Activated CD8-positive, alpha-beta memory T cell treated with anti-CD3 and anti-CD28 coated beads, Interleukin-2, amount 50 U/mL, for 1 hour (primary cell): Measurements from ENCODE around the gene RAB11A.
"Not testable (repeated sequence)": the region's sequence is repeated elsewhere in the genome, so short reads cannot be mapped to it uniquely, and the experiment has no call there.

ENCODE experiments used
- DNase-seq: peaks from one replicate; pipeline ENCODE4 v3.0.0-alpha.2; 2020; ENCODE audit errors: extremely low read depth

Gene RAB11A

DNA sequence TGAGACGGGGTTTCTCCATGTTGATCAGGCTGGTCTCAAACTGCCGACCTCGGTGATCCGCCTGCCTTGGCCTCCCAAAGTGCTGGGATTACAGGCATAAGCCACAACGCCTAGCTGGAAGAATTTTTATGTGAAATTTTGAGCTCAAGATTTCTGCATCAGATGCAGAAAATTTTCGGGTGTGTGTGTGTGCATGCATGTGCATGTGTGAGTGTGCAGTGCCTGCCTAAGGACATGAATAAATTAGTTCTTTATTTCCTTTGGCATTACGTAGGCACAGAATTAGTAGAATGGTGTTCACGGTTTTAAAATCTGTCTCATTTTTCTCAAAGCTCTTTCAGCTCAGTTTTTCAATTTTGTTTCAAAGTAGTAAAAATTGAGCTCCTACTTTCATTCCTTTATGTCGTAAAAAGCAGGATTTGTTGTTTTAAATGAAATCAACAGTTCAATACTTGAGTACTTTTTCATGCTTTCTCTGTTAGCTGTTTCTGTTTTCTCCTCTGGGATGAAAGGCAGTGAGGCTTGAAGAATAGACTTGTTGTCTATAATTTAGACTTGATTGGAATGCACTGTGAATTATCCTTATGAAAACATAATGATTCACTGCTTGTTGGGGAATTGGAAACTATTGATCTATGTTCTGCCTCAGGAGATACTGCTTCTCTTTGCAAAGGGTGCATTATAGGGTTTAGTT, 23.3 kb upstream of the RAB11A start:
- no peak for DNase-seq

DNA sequence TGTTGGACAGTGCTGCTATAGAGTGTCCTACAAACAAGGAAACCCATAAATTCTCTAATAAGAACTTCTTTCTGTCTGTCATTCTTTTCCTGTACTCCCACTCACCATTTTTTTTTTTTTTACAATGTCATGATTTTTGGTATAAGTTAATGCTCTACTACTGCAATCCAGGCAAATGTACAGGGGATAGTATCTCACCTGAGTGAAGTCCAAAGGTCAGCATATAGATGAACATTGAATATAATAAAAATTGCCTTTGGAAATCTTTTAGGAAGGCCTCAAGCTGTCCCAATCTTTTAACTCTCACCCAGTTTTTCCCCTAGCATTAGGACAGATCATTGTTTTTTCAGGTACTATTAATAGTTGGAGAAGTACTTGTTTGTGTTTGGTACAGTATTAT, 21.3 kb upstream of the RAB11A start:
- DNase-seq: no peak

DNA sequence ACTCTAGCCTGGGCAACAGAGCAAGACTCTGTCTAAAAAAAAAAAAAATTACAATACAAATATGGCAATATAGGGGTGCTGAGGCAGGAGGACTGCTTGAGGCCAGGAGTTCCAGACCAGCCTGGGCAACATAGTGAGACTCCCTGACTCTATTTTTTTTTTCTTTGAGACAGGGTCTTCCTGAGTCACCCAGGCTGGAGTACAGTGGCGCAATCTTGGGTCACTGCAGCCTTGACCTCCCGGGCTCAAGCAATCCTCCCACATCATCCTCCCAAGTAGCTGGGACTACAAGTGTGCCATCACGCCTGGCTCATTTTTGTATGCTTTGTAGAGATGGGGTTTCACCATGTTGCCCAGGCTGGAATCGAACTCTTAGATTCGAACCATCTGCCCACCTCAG, 17.3 kb upstream of the RAB11A start:
- no peak for DNase-seq

DNA sequence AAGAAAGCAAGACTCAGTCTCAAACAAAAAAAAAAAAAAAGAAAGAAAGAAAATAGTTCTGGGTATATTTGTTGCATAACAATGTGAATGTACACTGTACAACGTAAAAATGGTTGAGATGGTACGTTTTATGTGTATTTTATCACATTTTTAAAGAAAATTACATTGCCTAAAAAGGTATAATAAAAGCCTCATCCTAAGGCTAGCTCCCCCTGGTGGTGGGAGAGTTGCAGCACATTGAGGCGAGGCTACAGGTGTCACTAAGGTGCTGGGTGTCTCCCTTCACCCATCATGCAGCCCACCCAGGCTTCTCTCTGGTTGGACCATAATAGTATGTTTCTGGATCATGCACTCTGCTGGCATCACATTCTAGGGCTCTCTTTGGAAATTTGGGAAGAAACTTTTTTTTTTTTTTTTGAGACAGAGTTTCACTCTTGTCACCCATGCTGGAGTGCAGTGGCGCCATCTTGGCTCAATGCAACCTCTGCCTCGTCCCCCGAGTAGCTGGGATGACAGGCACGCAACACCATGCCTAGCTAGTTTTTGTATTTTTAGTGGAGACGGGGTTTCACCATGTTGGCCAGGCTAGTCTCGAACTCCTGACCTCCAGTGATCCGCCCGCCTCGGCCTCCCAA, 12.4 kb upstream of the RAB11A start:
- peak; percentile 59 for DNase-seq

DNA sequence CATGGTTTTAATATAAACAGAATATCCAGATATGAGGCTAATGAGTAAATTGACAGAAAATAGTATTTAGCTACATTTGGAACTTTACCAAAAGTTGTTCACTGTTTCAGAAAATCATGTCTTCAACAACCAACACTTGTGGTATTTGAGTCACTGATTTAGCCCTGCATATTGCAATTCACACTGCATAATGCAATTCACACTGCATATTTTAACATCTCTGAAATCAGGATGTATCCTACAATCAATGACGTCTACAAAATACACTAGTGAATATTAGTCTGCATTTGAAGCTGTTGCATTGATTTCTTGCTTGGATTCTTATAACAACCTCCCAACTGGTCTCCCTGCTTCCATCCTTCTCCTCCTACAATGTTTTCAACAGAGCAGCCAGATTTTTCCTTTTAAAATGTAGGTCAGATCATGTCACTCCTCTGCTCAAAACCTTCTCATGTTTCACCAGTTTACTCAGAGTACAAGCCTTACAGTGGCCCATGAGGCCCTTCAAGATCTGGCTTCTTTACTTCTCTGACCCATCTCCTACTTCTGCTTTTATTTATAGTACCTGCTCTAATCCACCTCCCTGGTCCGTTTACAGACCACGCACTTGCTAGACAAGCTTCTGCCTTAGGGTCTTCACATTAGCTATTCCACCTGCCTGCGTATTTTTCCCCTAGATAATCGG, 11.4 kb upstream of the RAB11A start:
- no peak for DNase-seq

DNA sequence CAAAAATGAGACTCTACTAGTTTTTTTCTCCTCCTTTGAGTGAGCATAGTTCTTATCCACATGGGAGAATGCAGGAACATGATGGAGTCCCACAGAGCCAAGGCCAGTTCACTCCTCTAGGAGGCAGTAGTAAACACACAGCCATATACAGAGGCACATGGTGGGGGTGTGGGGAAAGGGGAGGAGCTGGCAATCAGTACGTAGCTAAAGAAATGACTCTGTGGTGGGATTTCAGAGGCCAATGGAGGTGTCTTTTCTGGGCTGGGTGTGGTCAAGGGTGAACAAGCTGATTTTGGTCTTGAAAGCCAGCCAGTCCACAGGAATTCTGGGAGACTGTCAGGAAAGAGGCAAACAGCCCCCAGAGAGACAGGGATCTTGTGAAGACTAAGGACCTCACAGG, 6.6 kb upstream of the RAB11A start:
- no peak for DNase-seq

DNA sequence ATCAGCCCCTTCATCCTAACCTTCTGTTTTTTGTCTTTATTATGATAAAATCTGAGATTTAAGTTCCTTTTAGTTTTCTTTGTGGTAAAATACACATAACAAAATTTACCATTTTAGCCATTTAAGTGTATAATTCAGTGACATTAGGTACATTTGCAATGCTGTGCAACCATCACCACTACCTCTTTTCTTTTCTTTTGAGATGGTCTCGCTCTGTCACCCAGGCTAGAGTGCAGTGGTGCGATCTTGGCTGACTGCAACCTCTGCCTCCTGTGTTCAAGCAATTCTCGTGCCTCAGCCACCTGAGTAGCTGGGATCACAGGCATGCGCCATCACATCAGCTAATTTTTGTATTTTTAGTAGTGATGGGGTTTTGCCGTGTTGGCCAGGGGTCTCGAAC, 6.2 kb upstream of the RAB11A start:
- DNase-seq: no peak

DNA sequence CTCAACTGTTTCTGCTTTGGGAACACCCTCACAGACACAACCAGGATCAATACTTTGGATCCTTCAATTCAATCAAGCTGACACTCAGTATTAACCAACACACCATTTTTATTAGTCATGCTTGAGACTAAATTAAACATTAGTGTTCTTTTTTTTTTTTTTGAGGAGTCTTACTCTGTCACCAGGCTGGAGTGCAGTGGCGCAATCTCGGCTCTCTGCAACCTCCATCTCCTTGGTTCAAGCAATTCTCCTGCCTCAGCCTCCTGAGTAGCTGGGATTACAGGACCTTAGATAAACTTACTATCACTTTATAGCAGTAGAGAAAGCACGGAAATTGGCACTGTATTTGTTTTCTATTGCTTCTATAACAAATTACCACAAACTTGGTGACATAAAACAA, 2.0 kb upstream of the RAB11A start:
- no peak for DNase-seq

DNA sequence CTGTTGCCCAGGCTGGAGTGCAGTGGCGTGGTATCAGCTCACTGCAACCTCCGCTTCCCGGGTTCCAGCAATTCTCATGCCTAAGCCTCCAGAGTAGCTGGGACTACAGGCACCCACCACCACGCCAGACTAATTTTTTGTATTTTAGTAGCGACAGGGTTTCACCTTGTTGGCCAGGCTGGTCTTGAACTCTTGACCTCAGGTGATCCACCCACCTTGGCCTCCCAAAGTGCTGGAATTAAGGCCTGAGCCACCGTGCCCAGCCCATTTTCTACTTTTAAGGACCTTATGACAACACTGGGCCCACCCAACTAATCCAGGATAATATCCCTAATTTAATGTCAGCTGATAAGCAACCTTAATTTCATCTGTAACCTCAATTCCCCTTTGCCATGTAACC, 1.4 kb upstream of the RAB11A start:
- DNase-seq: not testable (repeated sequence)

DNA sequence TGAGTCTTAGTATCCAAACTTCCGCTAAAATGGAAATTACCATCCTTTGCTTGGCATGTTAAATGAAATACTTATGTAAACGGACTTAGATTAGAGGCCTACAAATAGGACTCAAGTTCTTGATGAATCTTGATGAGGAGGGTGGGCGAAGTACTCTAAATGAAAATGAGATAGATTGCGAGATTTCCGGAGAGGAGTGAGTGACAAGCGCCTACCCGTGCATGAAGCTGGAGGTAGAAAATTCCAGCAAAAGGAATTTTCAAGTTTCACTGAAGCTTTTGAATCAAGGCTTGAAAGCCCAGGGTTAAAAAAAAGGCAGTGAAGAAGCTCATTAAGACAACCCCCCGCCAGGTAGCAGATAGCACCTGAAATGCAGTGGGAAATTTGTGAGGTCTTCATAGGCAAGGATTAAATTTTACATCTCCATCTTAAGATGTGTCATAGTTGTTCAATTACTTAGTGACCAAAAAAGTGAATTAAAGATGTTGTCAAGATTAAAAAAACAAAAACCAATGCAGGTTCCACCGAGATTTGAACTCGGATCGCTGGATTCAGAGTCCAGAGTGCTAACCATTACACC, 655 bp upstream of the RAB11A start:
- DNase-seq: no peak

DNA sequence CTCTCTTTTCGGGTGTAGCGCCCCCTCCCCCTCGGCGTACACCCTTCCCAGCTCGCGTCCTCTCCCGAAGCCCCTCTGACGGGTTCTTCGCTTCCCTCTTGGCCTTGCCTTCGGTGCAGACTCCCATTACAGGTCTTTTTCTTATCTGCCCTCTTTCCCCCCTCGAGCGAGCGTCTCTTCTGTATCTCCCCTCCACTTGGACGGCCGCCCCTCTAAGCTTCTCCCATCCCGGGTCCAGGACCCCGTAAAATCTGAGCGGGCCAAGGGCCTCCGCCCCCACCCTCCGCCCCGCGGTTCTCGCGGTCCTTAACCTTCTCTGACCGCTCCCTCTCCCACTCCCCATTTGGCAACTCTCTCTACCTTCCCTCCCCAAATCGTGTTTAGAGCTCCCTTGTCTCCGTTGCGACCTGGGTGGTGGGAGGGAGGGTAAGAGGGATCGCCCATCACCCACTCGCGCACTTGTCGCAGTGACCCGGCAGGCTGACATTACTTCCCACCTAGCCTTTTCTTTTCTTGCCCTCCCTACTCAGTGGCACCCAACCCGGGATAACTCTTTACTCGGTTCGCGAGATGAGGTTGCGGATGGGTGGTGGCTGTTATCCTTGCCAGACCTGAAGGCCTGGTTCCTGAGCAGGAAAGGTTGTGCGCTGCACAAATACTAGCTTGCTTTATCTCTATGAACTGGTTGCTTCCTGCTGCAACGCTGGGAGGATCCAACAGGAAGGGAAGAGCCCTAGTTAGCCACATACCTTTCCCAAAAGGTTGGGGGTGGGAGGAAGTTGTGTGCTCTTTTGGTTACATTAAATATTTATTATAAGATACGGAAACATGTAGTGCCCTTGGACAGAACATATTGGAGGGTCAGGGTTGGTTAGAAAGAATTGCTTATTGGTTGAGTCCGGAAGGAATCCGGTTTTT, 922 bp downstream of the RAB11A start:
- DNase-seq: no peak

DNA sequence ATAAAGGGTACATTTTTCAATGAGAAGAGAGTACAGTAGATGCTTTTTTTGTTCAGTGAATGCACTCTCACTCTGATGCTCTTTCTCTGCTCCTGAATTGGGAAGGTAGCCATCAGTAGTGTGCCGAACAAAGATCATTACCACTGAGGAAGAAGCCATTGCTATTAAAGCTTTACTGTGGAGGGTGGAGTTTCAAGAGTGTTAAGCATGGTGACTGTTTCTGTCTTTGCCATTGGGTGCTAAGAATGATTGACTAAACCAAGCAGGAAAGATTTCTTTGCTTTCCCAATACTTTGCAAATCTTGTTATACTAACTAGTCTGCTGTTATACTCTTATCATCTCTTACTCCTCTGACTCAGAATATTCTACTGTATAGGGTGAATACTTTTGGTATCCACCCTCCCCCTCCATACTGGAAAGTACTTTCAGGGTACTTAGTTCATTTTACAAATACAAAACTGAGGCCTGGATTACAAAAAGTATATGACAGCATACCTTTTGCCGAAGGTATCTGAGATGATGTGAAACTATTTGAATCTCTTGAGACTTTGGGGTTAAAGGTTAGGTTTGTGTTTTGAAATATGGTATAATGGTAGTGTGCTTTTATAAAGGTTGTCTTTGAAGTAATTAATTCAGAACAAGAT, 1.7 kb downstream of the RAB11A start:
- no peak for DNase-seq

DNA sequence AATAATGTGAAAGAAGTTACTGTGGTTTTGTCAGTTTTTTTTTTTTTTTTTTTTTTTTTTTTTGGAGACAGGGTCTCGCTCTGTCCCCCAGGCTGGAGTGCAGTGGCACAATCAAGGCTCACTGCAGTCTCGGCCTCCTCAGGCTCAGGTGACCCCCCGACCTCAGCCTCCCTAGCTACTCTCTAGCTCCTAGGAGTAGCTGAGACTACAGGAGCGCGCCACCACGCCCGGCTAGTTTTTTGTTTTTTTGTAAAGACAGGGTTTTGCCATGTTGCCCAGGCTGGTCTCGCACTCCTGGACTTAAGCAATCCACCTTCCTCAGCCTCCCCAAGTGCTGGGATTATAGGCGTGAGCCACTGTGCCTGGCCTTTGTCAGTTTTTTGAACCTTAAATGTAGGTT, 2.6 kb downstream of the RAB11A start:
- not testable (repeated sequence) for DNase-seq

DNA sequence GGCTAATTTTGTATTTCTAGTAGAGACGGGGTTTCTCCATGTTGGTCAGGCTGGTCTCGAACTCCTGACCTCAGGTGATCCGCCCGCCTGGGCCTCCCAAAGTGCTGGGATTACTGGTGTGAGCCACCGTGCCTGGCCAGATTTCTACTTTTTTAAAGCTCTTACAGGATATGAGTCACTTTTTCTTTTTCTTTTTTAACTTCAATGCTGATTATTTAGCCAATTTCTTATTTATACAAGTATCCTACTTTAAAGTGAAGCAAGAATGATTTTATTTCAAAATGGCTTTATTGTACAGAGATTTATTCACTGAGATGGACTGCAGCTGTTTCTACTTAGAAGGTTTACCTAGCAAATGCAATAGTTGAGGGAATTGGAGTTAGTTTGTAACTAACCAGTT, 3.3 kb downstream of the RAB11A start:
- not testable (repeated sequence) for DNase-seq

DNA sequence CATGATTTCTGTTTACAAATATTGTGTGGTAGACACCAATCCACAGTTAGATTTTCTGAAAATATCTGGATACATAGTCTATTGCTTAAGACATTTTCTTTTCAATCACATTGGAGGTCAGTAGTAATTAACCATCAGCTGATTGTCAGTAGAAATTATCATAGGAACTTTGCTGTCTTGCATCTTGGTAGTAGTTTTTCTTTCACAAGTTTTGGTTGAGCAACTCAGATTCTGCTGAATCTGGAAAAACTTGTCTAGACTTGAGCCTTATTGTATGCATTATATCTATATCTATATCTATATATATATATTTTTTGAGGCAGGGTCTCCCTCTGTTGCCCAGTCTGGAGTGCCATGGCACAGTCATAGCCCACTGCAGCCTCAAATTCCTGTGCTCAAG, 4.0 kb downstream of the RAB11A start:
- no peak for DNase-seq

DNA sequence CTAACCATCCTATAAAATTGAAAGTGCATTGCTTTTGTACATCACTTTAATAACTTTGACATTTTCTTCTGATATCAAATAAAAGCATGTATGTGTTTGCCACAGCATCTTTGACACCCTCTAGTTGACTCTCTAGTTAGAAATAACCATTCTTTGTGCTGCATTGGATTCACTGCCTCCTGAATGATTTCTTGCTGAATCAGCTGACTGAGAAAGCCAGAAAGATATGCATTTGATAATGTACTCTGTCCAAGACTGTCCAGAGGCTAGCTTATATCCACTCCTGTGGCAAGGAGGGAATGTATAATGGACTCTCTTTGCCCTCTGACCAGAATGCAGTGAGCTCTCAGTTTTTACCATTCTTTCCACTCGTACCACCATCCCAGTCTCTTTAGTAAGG, 6.2 kb downstream of the RAB11A start:
- no peak for DNase-seq

DNA sequence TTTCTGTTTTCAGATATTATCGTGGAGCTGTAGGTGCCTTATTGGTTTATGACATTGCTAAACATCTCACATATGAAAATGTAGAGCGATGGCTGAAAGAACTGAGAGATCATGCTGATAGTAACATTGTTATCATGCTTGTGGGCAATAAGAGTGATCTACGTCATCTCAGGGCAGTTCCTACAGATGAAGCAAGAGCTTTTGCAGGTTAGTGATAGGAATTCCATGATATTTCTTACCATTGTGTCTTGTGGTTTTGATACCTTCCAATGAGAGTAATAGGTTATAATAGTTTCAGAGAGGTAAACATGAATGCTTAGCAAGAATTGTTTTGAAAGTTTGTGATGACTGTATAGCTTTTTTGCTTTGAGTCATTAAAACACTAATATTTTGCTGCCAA, 8.5 kb downstream of the RAB11A start:
- no peak for DNase-seq

DNA sequence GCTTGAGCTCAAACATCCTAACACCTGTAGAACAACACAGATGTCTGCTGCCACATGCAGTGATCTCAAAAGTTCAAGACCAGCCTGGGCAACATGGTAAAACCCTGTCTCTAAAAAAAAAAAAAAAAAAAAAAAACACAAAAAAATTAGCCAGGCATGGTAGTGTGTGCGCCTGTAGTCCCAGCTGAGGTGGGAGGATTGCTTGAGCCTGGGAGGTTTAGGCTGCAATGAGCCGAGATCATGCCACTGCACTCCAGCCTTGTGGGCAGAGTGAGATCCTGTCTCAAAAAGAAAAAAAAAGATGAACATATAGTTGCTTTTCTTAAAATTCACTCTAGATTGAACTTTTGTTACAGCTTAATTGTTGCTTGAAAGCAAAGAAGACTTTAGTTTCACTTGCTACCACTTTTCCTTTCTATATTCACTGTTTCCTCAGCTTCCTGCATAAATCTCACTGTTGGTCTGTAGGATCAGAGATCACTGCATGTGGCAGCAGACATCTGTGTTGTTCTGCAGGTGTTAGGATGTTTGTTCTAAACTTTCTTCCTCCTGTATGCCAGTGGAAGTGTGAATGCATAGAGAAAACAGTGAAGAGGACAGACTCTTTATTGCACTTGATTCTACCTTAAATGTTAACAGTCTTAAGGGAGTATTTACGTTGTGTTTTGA, 12.6 kb downstream of the RAB11A start:
- no peak for DNase-seq

DNA sequence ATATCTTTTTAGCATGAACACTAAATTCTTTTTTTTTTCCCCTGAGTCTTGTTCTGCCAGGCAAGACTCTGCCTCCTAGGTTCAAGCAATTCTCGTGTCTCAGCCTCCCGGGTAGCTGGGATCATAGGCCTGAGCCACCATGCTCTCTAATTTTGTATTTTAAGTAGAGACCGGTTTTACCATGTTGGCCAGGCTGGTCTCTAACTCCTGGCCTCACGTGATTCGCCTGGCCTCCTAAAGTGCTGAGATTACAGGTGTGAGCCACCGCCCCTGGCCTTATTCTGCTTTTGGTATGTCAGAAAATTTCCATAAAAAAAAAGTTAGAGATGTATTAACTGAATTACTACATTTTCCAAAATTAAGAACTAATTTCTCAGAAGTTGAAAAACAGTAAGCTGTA, 14.3 kb downstream of the RAB11A start:
- no peak for DNase-seq

DNA sequence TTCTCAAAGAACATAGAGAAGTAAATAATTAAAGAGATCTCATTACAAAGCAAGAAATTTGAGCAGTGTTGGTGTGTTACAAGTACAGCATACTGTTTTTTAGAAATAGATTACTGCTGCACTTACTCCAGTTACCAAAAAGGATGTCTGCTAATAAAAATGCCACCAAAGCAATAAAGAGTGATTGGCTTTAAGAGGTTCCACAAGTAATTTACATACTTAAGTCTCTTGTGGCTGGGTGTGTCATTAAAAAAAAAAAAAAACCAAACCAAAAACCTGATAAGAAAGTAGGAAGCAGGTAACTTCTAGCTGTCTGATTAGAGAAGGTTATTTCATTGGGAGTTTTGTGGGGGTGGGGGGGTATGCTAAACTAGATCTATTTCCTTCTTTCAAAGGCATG, 15.2 kb downstream of the RAB11A start:
- no peak for DNase-seq
